Measurements from ENCODE around the gene C7orf57.

Gene C7orf57

GRCh38 chr7:48087349-48087748 lies 52.0 kb downstream of the C7orf57 start:
- no peak for DNase-seq

GRCh38 chr7:48088559-48089045 lies 53.3 kb downstream of the C7orf57 start:
- peak; percentile 74 for DNase-seq

GRCh38 chr7:48089046-48090003 lies 54.0 kb downstream of the C7orf57 start, which contains the start of gene UPP1:
Gene UPP1, plus strand, starts transcription at chr7:48089265. Its CDS starts 5,519 bp downstream, at chr7:48094784.
- peak; percentile 43 for DNase-seq

GRCh38 chr7:48090095-48090805 lies 54.9 kb downstream of the C7orf57 start:
- peak; percentile 34 for DNase-seq

- DNase-seq = no peak
These were observed 56.4 kb downstream of the C7orf57 start for GRCh38 chr7:48091506-48092433.

GRCh38 chr7:48094861-48095293 lies 59.5 kb downstream of the C7orf57 start:
- no peak for DNase-seq

GRCh38 chr7:48096273-48096672 lies 60.9 kb downstream of the C7orf57 start:
- DNase-seq = no peak

- no peak for DNase-seq
These were observed 62.3 kb downstream of the C7orf57 start for GRCh38 chr7:48097521-48098231.

- DNase-seq = no peak
These were observed 63.5 kb downstream of the C7orf57 start for GRCh38 chr7:48098846-48099245.

GRCh38 chr7:48099781-48100180 lies 64.4 kb downstream of the C7orf57 start:
- DNase-seq = no peak

GRCh38 chr7:48101352-48101751 lies 66.0 kb downstream of the C7orf57 start:
- DNase-seq = no peak

GRCh38 chr7:48101968-48102367 lies 66.6 kb downstream of the C7orf57 start:
- DNase-seq = no peak

- DNase-seq = no peak
These were observed 67.2 kb downstream of the C7orf57 start for GRCh38 chr7:48102530-48102929.

GRCh38 chr7:48105045-48105444 lies 69.7 kb downstream of the C7orf57 start:
- no peak for DNase-seq

- DNase-seq = no peak
These were observed 71.7 kb downstream of the C7orf57 start for GRCh38 chr7:48106906-48107659.

- DNase-seq = no peak
These were observed 72.7 kb downstream of the C7orf57 start for GRCh38 chr7:48107926-48108472.

GRCh38 chr7:48108959-48109847 lies 73.9 kb downstream of the C7orf57 start:
- DNase-seq = no peak

GRCh38 chr7:48109848-48110663 lies 74.7 kb downstream of the C7orf57 start:
- DNase-seq = peak; percentile 68

- DNase-seq = no peak
These were observed 75.5 kb downstream of the C7orf57 start for GRCh38 chr7:48110868-48111267.
